Suprapubic skin (tissue), 3 donors: Measurements from ENCODE around the gene OR4B1.

ENCODE experiments used
- CTCF ChIP-seq, 2 donors: fragments of 200-600 bp in 1 of 2; fragments of 450-650 bp in 1 of 2; sonication (generic) in 1 of 2; IDR thresholded peaks; one replicate each; pipeline ENCODE4 v1.5.1; 2016 to 2019; ENCODE audit warnings: antibody characterized with exemption in 2 of 2, mild to moderate bottlenecking in 1 of 2, moderate library complexity in 1 of 2
- EP300 ChIP-seq: sonication (generic); formaldehyde crosslinking; IDR thresholded peaks from one replicate; pipeline ENCODE4 v1.6.1; 2017; ENCODE audit warnings: antibody characterized with exemption
- POLR2A ChIP-seq, 2 donors: fragments of 450-650 bp; IDR thresholded peaks; one replicate each; pipeline ENCODE4 v1.6.1; 2017; ENCODE audit warnings: antibody characterized with exemption in 2 of 2, mild to moderate bottlenecking in 2 of 2, moderate library complexity in 2 of 2

GRCh38 chr11:48177661-48178060 is 38.9 kb upstream of the OR4B1 start:
- TF ChIP-seq CTCF (IDR thresholded peaks at IDR 0.05): no peak
- no peak for TF ChIP-seq POLR2A (IDR thresholded peaks at IDR 0.05)
- TF ChIP-seq EP300: no peak
